WTC11 (cell line): ENCODE results near the gene CORO7.

ENCODE experiments used
- ATF3 ChIP-seq: sonication (generic); formaldehyde crosslinking; conservative IDR thresholded peaks from 2 replicates; pipeline ENCODE4 v1.8.1; 2022; ENCODE audit warnings: mild to moderate bottlenecking, missing genetic modification reagents
- CTCF ChIP-seq: fragments of 200-600 bp; IDR thresholded peaks from 2 replicates; pipeline ENCODE4 v1.8.0; 2022; ENCODE audit warnings: antibody characterized with exemption
- ETV6 ChIP-seq: sonication (generic); formaldehyde crosslinking; IDR thresholded peaks from 2 replicates; pipeline ENCODE4 v1.8.1; 2022; ENCODE audit warnings: mild to moderate bottlenecking, missing genetic modification reagents

GRCh38 chr16:4318967-4319366, 97.4 kb downstream of the CORO7 start:
- TF ChIP-seq CTCF: no peak
- TF ChIP-seq ETV6: no peak
- no peak for TF ChIP-seq ATF3 (CRISPR knock-in tag)
